Spleen (tissue), 7 donors: ENCODE data around the gene GOSR2.

Experiments used
- POLR2A ChIP-seq, 3 donors: fragments of 450-650 bp; IDR thresholded peaks; one replicate each; pipeline ENCODE4 v1.5.1; 2017; ENCODE audit warnings: antibody characterized with exemption in 3 of 3, mild to moderate bottlenecking in 1 of 3
- POLR2AphosphoS5 ChIP-seq, 3 donors: sonication (generic); formaldehyde crosslinking; IDR thresholded peaks; one replicate each; pipeline ENCODE4 v1.5.1; 2017; ENCODE audit warnings: antibody characterized with exemption in 3 of 3
- TF ChIP-seq, protein P1 (sequence below), 11 experiments: fragments of 200-600 bp in 7 of 11; fragments of 450-650 bp in 4 of 11; sonication (generic) in 4 of 11; IDR thresholded peaks in 8 of 11; conservative IDR thresholded peaks in 3 of 11; 1 replicate in 7 of 11; 2 replicates in 4 of 11; pipeline versions ENCODE4 v1.4.0 to v1.8.0; 2016 to 2021; ENCODE audit warnings: antibody characterized with exemption in 11 of 11, inconsistent platforms in 4 of 11, mild to moderate bottlenecking in 1 of 11
- donor health status: DM: no; HTN: no; CAD: no; lungs with moderate emphysema.
- donor health status: DM: no; HTN: no; CAD: no.
- donor health status: DM: no; HTN: no; CAD: no.

DNA sequence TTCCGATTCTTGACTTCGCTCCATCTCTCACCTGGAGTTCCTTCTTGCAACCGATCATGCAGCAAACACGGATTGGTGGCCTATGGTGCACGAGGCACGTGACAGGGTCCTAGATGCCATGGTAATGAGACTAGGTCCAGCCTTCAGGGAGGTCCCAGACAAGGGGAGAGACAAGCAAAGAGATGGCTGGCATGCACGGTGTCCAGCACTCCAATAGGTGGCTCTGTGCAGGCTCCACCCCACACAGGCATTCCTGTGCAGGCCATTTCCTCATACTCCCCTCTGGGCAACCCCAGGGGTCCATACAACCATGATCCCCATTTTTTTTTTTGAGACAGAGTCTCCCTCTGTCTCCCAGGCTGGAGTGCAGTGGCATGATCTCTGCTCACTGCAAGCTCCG, 40.3 kb upstream of the GOSR2 start:
- TF ChIP-seq POLR2A (IDR thresholded peaks at IDR 0.05), result no peak
- TF ChIP-seq, protein P1, sequence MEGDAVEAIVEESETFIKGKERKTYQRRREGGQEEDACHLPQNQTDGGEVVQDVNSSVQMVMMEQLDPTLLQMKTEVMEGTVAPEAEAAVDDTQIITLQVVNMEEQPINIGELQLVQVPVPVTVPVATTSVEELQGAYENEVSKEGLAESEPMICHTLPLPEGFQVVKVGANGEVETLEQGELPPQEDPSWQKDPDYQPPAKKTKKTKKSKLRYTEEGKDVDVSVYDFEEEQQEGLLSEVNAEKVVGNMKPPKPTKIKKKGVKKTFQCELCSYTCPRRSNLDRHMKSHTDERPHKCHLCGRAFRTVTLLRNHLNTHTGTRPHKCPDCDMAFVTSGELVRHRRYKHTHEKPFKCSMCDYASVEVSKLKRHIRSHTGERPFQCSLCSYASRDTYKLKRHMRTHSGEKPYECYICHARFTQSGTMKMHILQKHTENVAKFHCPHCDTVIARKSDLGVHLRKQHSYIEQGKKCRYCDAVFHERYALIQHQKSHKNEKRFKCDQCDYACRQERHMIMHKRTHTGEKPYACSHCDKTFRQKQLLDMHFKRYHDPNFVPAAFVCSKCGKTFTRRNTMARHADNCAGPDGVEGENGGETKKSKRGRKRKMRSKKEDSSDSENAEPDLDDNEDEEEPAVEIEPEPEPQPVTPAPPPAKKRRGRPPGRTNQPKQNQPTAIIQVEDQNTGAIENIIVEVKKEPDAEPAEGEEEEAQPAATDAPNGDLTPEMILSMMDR (IDR thresholded peaks at IDR 0.05 in 8 of 11, conservative IDR thresholded peaks at IDR 0.05 in 3 of 11), result no peak
- TF ChIP-seq POLR2AphosphoS5 (IDR thresholded peaks at IDR 0.05), result no peak
